Coronary artery (tissue), 2 donors: ENCODE measurements around the gene UBE2D2.
"Not testable (repeated sequence)": the region's sequence is repeated elsewhere in the genome, so short reads cannot be mapped to it uniquely, and the experiment has no call there.

ENCODE experiments used
- DNase-seq: peaks from one replicate; pipeline ENCODE4 v3.0.0-alpha.2; 2017; ENCODE audit warnings: low spot score
- H3K27ac ChIP-seq, 2 donors: fragments of 200-600 bp; sonication (generic); one replicate each; pipeline ENCODE4 v1.5.1; 2016 to 2019
- H3K4me3 ChIP-seq: fragments of 200-600 bp; sonication (generic); 2 replicates; pipeline ENCODE4 v1.5.1; 2016; ENCODE audit warnings: mild to moderate bottlenecking, moderate library complexity
- CTCF ChIP-seq: fragments of 200-600 bp; sonication (generic); IDR thresholded peaks from one replicate; pipeline ENCODE4 v1.5.1; 2019; ENCODE audit warnings: antibody characterized with exemption

UBE2D2 gene

GRCh38 chr5:139597134-139597533 is 36.0 kb downstream of the UBE2D2 start:
- H3K4me3 ChIP-seq, result no peak overlapping the region
- no peak for TF ChIP-seq CTCF
- no peak for DNase-seq
- H3K27ac ChIP-seq, result no peak overlapping the region

GRCh38 chr5:139598601-139598965 is 37.4 kb downstream of the UBE2D2 start:
- not testable (repeated sequence) for DNase-seq, H3K27ac ChIP-seq, H3K4me3 ChIP-seq

DNA sequence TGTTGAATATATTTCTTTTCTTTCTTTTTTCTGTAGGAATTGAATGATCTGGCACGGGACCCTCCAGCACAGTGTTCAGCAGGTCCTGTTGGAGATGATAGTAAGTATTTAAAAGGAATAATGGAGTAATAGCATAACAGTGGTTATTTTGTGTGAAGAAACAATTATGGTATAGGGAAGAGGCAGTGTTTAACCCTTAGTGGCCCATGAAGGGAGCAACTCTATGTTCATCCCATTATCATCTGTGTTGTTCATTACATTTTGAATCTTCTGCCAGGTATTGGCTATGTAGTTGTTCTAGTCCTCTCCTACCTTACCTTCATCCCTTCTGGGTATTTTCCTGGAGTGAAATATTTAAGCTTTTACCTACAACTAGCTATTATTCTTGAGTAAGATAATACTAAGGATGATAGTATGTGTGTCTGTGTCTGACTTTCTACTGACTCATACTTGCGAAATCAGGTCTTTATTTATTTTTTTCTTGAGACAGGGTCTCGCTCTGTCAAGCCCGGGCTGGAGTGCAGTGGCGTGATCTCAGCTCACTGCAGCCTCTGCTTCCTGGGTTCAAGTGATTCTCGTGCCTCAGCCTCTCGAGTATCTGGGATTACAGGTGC is 39.3 kb downstream of the UBE2D2 start:
- no peak for DNase-seq
- no peak overlapping the region for H3K27ac ChIP-seq
- H3K4me3 ChIP-seq, result no peak overlapping the region
- TF ChIP-seq CTCF, result no peak

DNA sequence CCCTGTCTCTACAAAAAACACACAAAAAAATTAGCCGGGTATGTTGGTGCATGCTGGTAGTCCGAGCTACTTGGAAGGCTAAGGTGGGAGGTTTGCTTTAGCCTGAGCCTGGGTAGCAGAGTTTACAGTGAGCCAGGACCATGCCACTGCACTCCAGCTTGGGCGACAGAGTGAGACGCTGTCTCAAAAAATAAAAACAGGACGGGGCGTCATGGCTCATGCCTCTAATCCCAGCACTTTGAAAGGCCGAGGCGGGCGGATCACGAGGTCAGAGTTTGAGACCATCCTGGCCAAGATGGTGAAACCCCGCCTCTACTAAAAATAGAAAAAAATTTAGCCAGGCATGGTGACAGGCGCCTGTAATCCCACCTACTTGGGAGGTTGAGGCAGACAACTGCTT is 40.3 kb downstream of the UBE2D2 start:
- no peak overlapping the region for H3K4me3 ChIP-seq
- DNase-seq, result no peak
- no peak for TF ChIP-seq CTCF
- no peak overlapping the region for H3K27ac ChIP-seq

DNA sequence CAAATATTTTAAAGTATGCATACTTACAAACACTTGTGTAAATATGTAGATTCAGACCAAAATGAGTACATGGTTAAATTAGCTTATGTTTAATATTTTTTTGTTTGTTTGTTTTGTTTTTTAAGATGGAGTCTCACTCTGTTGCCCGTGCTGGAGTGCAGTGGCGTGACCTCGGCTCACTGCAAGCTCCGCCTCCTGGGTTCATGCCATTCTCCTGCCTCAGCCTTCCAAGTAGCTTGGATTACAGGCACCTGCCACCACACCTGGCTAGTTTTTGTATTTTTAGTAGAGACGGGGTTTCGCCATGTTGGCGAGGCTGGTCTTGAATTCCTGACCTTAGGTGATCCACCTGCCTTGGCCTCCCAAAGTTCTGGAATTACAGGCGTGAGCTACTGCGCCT is 40.8 kb downstream of the UBE2D2 start:
- not testable (repeated sequence) for H3K4me3 ChIP-seq, H3K27ac ChIP-seq, DNase-seq

GRCh38 chr5:139605887-139606286 is 44.7 kb downstream of the UBE2D2 start:
- no peak for DNase-seq
- H3K4me3 ChIP-seq, result no peak overlapping the region
- H3K27ac ChIP-seq, result no peak overlapping the region
- TF ChIP-seq CTCF, result no peak

- Histone ChIP-seq H3K27ac (no peak overlapping the region), H3K4me3 (no peak overlapping the region)
- TF ChIP-seq CTCF, result no peak
- DNase-seq, result no peak
These were observed 50.8 kb downstream of the UBE2D2 start for GRCh38 chr5:139611703-139612584.

GRCh38 chr5:139619861-139620260 is 58.7 kb downstream of the UBE2D2 start:
- DNase-seq, result no peak
- TF ChIP-seq CTCF, result no peak
- H3K27ac ChIP-seq, result no peak overlapping the region
- H3K4me3 ChIP-seq, result no peak overlapping the region

- not testable (repeated sequence) for H3K4me3 ChIP-seq, DNase-seq, H3K27ac ChIP-seq
These were observed 64.3 kb downstream of the UBE2D2 start for GRCh38 chr5:139625398-139625797.
